ENCODE data around the gene HSPE1. TPM values are rescaled to one million over a fixed set of nuclear protein-coding genes. Genes with fewer than 3 reads are reported as not detected.

The HSPE1 gene
- total and polyA plus RNA-seq, 3 donors from 2014 or later = 43.3 to 61.8 (median 51.3) TPM

DNA sequence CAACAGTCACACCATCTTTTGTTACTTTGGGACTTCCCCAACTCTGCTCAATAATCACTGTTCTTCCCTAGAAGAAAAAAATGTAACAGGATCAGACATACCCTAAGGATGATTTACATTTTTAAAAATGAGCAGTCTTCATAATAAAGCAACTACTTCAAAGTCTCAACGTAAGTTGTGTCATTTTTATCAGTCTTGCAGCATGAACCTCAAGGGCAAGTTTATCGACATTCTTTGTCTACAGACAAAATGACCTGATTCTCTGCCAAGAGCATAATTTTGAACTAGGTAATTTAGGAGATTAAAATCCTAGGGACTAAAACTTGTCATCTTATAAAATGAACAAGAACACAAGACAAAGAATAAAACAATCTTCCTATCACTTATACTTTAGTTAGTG lies 2.9 kb upstream of the HSPE1 start:
- no peak overlapping the region for H3K4me3 ChIP-seq
- H3K27ac ChIP-seq = peak overlapping the region; percentile 23 to 99
- no peaks in the 10 kb centered on the region for H3K9me3 ChIP-seq
- no peak for DNase-seq
- TF ChIP-seq, protein P1, sequence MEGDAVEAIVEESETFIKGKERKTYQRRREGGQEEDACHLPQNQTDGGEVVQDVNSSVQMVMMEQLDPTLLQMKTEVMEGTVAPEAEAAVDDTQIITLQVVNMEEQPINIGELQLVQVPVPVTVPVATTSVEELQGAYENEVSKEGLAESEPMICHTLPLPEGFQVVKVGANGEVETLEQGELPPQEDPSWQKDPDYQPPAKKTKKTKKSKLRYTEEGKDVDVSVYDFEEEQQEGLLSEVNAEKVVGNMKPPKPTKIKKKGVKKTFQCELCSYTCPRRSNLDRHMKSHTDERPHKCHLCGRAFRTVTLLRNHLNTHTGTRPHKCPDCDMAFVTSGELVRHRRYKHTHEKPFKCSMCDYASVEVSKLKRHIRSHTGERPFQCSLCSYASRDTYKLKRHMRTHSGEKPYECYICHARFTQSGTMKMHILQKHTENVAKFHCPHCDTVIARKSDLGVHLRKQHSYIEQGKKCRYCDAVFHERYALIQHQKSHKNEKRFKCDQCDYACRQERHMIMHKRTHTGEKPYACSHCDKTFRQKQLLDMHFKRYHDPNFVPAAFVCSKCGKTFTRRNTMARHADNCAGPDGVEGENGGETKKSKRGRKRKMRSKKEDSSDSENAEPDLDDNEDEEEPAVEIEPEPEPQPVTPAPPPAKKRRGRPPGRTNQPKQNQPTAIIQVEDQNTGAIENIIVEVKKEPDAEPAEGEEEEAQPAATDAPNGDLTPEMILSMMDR (IDR thresholded peaks at IDR 0.05) = no peak
- TF ChIP-seq POLR2A (IDR thresholded peaks at IDR 0.05) = no peak
- H3K4me1 ChIP-seq = peaks cover 23% of the 10 kb centered on the region
- no peaks in the 10 kb centered on the region for H3K36me3 ChIP-seq (ENCODE audit: low read depth, missing control alignments)
- intact Hi-C loops (cut with DNase I; ENCODE audit: low total_unique reads) = no loop called here
- 21 to 25% methylated on average over 2 of the region's 2 CpGs for WGBS, 2 donors
- H3K27me3 ChIP-seq = no peaks in the 10 kb centered on the region

- Histone ChIP-seq H3K27ac (peak overlapping the region; percentile 99 to 100), H3K27me3 (no peaks in the 10 kb centered on the region), H3K9me3 (no peaks in the 10 kb centered on the region), H3K36me3 (ENCODE audit: low read depth, missing control alignments) (no peaks in the 10 kb centered on the region), H3K4me3 (peak overlapping the region; percentile 71 to 83), H3K4me1 (peaks cover 24% of the 10 kb centered on the region)
- WGBS, 2 donors = 6 to 8% methylated on average over 14 of the region's 14 CpGs
- TF ChIP-seq, protein P1 (IDR thresholded peaks at IDR 0.05) = no peak
- no peak for TF ChIP-seq POLR2A (IDR thresholded peaks at IDR 0.05)
- intact Hi-C loops (cut with DNase I; ENCODE audit: low total_unique reads) = no loop called here
- DNase-seq = no peak
Observed at GRCh38 chr2:197498235-197498936, 1.8 kb upstream of the HSPE1 start.

GRCh38 chr2:197498937-197499593 lies 1.1 kb upstream of the HSPE1 start:
- no peaks in the 10 kb centered on the region for H3K9me3 ChIP-seq
- WGBS, 2 donors = 0 to 1% methylated on average over 9 to 44 of the region's 46 CpGs
- DNase-seq = peak; percentile 82
- peak overlapping the region; percentile 71 to 83 for H3K4me3 ChIP-seq
- TF ChIP-seq POLR2A (IDR thresholded peaks at IDR 0.05) = no peak
- TF ChIP-seq, protein P1 (IDR thresholded peaks at IDR 0.05) = no peak
- peak overlapping the region; percentile 99 to 100 for H3K27ac ChIP-seq
- no peaks in the 10 kb centered on the region for H3K36me3 ChIP-seq (ENCODE audit: low read depth, missing control alignments)
- peaks cover 24% of the 10 kb centered on the region for H3K4me1 ChIP-seq
- H3K27me3 ChIP-seq = no peaks in the 10 kb centered on the region
- intact Hi-C loops (cut with DNase I; ENCODE audit: low total_unique reads) = no loop called here

- peaks cover 24% of the 10 kb centered on the region for H3K4me1 ChIP-seq
- intact Hi-C loops (cut with DNase I; ENCODE audit: low total_unique reads) = no loop called here
- peak overlapping the region; percentile 71 to 83 for H3K4me3 ChIP-seq
- no peak for DNase-seq
- peak overlapping the region; percentile 99 to 100 for H3K27ac ChIP-seq
- no peaks in the 10 kb centered on the region for H3K9me3 ChIP-seq
- TF ChIP-seq, protein P1 (IDR thresholded peaks at IDR 0.05) = no peak
- TF ChIP-seq POLR2A (IDR thresholded peaks at IDR 0.05) = no peak
- H3K36me3 ChIP-seq (ENCODE audit: low read depth, missing control alignments) = no peaks in the 10 kb centered on the region
- whole genome bisulfite sequencing, 2 donors = 0% methylated on average over 20 to 28 of the region's 30 CpGs
- H3K27me3 ChIP-seq = no peaks in the 10 kb centered on the region
Observed at GRCh38 chr2:197500503-197501131, 438 bp downstream of the HSPE1 start.

All from testis (tissue), 3 donors.